ENCODE measurements around the gene PODXL2.
A peak's percentile ranks its signal among the peaks of the same experiment; 100 is the strongest.

The PODXL2 gene, protein sequence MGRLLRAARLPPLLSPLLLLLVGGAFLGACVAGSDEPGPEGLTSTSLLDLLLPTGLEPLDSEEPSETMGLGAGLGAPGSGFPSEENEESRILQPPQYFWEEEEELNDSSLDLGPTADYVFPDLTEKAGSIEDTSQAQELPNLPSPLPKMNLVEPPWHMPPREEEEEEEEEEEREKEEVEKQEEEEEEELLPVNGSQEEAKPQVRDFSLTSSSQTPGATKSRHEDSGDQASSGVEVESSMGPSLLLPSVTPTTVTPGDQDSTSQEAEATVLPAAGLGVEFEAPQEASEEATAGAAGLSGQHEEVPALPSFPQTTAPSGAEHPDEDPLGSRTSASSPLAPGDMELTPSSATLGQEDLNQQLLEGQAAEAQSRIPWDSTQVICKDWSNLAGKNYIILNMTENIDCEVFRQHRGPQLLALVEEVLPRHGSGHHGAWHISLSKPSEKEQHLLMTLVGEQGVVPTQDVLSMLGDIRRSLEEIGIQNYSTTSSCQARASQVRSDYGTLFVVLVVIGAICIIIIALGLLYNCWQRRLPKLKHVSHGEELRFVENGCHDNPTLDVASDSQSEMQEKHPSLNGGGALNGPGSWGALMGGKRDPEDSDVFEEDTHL
- long read RNA-seq, transcript PODXL2-201 (8 exons, 2,186 nt), result major isoform, 67 of 120 reads
- long read RNA-seq, partial matches to known transcripts, result 44 of 120 reads
- long read RNA-seq, other reads (novel, unspliced or antisense), result 9 of 120 reads

DNA sequence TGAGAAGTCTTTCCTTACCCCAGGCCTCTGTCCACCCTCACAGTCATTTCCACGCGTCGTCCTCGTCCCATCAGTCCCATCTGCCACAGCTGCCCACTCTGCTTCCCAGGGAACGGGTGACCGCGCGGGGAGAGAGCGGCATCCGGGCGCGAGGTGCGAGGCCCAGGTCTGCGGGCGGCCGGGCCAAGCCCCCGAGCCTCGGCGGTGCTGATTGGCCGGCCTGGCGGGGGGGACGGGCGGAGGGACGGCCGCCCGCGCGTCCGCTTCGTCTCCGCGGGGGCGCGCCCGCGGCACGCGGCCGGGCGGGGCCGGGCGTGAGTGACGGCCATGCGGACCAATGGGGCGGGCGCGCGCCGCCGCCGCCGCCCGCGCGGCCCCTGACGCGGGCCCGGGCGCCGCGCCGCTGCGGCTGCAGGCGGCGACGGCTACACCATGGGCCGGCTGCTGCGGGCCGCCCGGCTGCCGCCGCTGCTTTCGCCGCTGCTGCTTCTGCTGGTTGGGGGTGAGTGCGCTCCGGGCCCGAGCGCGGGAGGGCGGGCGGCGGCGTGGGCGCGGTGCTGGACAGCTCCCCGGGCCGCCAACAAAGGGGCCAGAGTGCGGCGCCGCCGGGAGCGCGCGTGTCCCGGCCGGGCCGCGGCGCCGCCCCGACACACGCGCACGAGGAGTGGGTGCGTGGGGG, at the start of gene PODXL2:
Gene PODXL2 (plus strand): TSS at position 398 of the 679 bp plus-strand sequence. CDS start 35 bp downstream, at position 433.
- peak within 1 kb of the TSS; percentile 26 for H3K27ac ChIP-seq (replicated peaks)
- H3K27me3 ChIP-seq (ENCODE audit: insufficient read depth, poor library complexity, severe bottlenecking), result peaks cover 7% of the 10 kb centered on the region
- TF ChIP-seq, protein P1, sequence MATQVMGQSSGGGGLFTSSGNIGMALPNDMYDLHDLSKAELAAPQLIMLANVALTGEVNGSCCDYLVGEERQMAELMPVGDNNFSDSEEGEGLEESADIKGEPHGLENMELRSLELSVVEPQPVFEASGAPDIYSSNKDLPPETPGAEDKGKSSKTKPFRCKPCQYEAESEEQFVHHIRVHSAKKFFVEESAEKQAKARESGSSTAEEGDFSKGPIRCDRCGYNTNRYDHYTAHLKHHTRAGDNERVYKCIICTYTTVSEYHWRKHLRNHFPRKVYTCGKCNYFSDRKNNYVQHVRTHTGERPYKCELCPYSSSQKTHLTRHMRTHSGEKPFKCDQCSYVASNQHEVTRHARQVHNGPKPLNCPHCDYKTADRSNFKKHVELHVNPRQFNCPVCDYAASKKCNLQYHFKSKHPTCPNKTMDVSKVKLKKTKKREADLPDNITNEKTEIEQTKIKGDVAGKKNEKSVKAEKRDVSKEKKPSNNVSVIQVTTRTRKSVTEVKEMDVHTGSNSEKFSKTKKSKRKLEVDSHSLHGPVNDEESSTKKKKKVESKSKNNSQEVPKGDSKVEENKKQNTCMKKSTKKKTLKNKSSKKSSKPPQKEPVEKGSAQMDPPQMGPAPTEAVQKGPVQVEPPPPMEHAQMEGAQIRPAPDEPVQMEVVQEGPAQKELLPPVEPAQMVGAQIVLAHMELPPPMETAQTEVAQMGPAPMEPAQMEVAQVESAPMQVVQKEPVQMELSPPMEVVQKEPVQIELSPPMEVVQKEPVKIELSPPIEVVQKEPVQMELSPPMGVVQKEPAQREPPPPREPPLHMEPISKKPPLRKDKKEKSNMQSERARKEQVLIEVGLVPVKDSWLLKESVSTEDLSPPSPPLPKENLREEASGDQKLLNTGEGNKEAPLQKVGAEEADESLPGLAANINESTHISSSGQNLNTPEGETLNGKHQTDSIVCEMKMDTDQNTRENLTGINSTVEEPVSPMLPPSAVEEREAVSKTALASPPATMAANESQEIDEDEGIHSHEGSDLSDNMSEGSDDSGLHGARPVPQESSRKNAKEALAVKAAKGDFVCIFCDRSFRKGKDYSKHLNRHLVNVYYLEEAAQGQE (IDR thresholded peaks at IDR 0.05; ENCODE audit: insufficient replicate concordance, low read depth), result peak; percentile 91
- TF ChIP-seq POLR2AphosphoS5 (IDR thresholded peaks at IDR 0.05; ENCODE audit: low read depth), result no peak
- peak in 1 of 2 experiments; percentile 30 for DNase-seq (ENCODE audit: low read depth in 1 of 2, low spot score in 1 of 2)
- peak within 1 kb of the TSS; percentile 67 for H3K4me3 ChIP-seq (replicated peaks; ENCODE audit: insufficient read depth, low read length)

DNA sequence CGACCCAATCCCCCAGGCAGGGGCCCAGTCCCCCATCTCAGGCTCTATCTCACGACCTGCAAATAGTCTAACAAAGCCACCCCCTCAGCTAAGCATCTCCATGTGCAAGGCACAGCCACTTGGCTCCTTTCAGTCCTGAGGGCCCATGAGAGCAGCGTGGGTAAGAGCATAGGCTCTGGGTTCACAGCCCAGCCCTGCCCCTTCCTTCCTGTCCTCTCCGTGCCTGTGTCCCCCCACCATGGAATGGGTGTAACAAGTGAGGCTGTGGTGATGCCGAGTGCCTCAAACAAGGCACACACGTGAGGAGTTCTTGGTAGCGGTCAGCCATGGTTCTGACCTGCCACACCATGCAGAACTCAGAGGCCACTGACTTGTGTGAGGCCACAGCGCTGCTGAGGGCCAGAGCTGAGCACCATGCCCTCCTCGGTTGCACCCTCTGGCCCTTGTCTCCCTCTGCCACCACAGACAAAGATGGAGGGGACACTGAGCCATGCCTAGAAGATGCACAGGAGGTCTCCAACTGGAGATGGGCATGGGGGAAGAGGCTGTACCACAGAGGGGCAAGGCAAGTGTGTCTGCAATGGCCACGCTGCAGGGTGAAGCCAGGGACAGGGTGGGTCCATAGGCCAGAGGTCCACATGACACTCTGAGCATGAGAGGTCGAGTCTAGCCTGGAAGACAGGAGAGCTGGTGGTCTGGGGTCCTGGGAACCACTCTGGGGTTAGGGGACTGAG, 48.5 kb upstream of the PODXL2 start:
- Histone ChIP-seq H3K27ac (replicated peaks) (no peak overlapping the region), H3K4me3 (replicated peaks; ENCODE audit: insufficient read depth, low read length) (no peak overlapping the region), H3K27me3 (ENCODE audit: insufficient read depth, poor library complexity, severe bottlenecking) (no peaks in the 10 kb centered on the region)
- DNase-seq (ENCODE audit: low read depth in 1 of 2, low spot score in 1 of 2), result no peak
- TF ChIP-seq, protein P1 (IDR thresholded peaks at IDR 0.05; ENCODE audit: insufficient replicate concordance, low read depth), result no peak

DNA sequence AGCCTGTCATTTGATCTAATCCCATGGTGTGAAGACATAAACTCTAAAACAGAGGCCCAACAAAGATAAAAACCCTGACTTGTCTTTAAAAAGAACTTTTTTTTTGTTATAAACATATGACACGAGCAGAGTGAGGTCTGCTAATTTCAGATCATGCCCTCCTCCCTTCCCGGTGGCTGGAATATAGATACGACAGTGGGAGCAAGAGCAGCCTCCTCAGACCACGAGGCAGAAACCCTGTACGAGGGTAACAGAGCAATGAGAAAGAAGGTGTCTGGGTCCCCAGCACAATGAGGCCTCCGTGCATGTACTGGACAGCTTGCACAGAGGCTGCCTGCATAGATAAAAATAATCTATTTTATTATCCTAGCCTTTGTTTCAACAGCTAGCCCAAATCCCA, 44.3 kb upstream of the PODXL2 start:
- H3K27ac ChIP-seq (replicated peaks), result no peak overlapping the region
- H3K27me3 ChIP-seq (ENCODE audit: insufficient read depth, poor library complexity, severe bottlenecking), result no peaks in the 10 kb centered on the region
- no peak overlapping the region for H3K4me3 ChIP-seq (replicated peaks; ENCODE audit: insufficient read depth, low read length)
- TF ChIP-seq, protein P1 (IDR thresholded peaks at IDR 0.05; ENCODE audit: insufficient replicate concordance, low read depth), result no peak
- no peak for TF ChIP-seq POLR2AphosphoS5 (IDR thresholded peaks at IDR 0.05; ENCODE audit: low read depth)
- TF ChIP-seq GABPA (IDR thresholded peaks at IDR 0.05; ENCODE audit: low read depth), result no peak
- no peak for DNase-seq (ENCODE audit: low read depth in 1 of 2, low spot score in 1 of 2)

DNA sequence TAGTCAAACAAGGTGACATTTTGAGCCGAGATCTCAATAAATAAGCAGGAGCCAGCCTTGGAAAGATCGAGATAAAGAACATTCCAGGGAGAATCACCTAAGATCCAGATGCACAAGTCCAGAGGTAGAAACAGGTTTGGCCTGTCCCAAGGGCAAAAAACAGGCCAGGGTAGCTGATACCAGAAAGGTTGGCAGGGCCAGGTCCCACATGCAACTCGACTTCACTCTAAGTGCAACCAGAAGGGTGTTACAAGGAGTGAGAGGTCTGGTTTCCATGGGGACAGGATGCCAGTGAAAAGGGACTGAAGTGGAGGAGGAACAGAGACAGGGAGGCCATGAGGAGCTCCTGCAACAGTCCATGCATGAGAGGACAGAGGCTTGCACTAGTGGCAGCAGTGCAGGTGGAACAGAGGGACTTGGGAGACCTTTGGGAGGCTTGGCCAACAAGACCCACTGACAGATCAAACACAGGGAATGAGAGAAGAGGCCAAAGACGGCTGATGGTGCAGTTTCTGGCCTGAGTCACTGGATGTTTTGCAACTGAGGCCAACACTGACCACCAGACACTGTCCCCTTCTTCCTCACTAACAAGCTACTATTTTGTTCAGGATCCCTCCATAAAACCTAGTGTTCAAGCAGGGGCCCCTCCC, 43.7 kb upstream of the PODXL2 start:
- Histone ChIP-seq H3K27me3 (ENCODE audit: insufficient read depth, poor library complexity, severe bottlenecking) (no peaks in the 10 kb centered on the region), H3K4me3 (replicated peaks; ENCODE audit: insufficient read depth, low read length) (no peak overlapping the region), H3K27ac (replicated peaks) (no peak overlapping the region)
- TF ChIP-seq, protein P1 (IDR thresholded peaks at IDR 0.05; ENCODE audit: insufficient replicate concordance, low read depth), result no peak
- no peak for TF ChIP-seq POLR2AphosphoS5 (IDR thresholded peaks at IDR 0.05; ENCODE audit: low read depth)
- no peak for DNase-seq (ENCODE audit: low read depth in 1 of 2, low spot score in 1 of 2)

All from HL-60 (cell line).